Measurements from ENCODE around the gene CELA3B. TPM values are rescaled to one million over a fixed set of nuclear protein-coding genes. Genes with fewer than 3 reads are reported as not detected.

CELA3B gene
- total and polyA plus RNA-seq, 2 of the 13 experiments (the other 11 are each of a cell fraction or from before 2014, with no cell fraction given): 0.34 TPM; not detected in 1

DNA sequence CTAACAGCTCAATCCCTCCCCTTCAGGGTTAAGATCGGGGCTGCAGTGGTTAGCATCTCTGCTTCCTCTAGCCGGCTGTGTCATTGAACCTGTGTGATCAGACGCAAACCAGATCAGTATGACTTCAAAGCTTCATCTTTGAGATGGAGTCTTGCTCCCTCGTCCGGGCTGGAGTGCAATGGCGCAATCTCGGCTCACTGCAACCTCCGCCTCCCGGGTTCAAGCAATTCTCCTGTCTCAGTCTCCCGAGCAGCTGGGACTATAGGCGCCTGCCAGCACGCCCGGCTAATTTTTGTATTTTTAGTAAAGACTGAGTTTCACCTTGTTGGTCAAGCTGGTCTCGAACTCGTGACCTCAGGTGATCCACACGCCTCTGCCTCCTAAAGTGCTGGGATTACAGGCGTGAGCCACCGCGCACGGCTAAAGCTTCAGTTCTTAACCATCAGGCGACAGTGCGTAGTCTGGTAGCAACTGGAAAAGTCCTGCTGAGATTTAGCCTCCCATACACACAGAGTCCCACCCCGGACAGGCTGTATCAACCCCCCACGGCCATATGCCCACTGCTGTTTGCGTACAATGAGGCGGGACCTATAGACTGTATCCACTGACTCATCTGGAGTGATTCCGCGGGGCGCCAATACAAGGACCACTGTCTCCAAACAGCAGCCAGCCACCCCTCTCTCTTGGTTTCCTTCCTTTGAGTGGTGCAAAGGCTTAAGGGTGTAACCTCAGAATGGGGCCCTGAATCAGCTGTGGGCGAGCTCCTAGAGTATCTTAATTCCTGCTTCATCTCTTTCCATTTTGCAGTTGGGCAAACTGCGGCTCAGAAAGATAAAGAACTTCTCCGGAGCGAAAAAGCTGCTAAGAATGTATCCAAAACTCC lies 47.9 kb downstream of the CELA3B start (continued):
- no peak for TF ChIP-seq PHB2 (IDR thresholded peaks at IDR 0.05; ENCODE audit: partially characterized antibody)
- no peak; the same call in 1 of the 2 replicates for TF ChIP-seq TARDBP (CRISPR knock-in tag; IDR thresholded peaks at IDR 0.05)
- TF ChIP-seq ZNF7 (CRISPR knock-in tag; IDR thresholded peaks at IDR 0.05): no peak
- TF ChIP-seq ZFP36L2 (CRISPR knock-in tag; IDR thresholded peaks at IDR 0.05): no peak
- peak; percentile 19 for TF ChIP-seq HNRNPH1 (optimal IDR thresholded peaks at IDR 0.05; ENCODE audit: low read depth, low read length)
- TF ChIP-seq ETV5 (CRISPR knock-in tag; IDR thresholded peaks at IDR 0.05; ENCODE audit: borderline replicate concordance): no peak
- TF ChIP-seq ZFX (CRISPR knock-in tag; IDR thresholded peaks at IDR 0.05; ENCODE audit: low read depth): no peak
- TF ChIP-seq TEAD3 (CRISPR knock-in tag; optimal IDR thresholded peaks at IDR 0.05; ENCODE audit: borderline replicate concordance): peak; percentile 11
- no peak for TF ChIP-seq NCOA5 (CRISPR knock-in tag; IDR thresholded peaks at IDR 0.05)
- no peak; the same call in 1 of the 2 replicates for TF ChIP-seq ZNF777 (CRISPR knock-in tag; IDR thresholded peaks at IDR 0.05)
- no peak for TF ChIP-seq NFIC (IDR thresholded peaks at IDR 0.05; ENCODE audit: low read length)
- TF ChIP-seq SP2 (CRISPR knock-in tag; IDR thresholded peaks at IDR 0.05): no peak
- no peak for TF ChIP-seq ZNF75D (CRISPR knock-in tag; IDR thresholded peaks at IDR 0.05; ENCODE audit: borderline replicate concordance)
- TF ChIP-seq, protein P1, sequence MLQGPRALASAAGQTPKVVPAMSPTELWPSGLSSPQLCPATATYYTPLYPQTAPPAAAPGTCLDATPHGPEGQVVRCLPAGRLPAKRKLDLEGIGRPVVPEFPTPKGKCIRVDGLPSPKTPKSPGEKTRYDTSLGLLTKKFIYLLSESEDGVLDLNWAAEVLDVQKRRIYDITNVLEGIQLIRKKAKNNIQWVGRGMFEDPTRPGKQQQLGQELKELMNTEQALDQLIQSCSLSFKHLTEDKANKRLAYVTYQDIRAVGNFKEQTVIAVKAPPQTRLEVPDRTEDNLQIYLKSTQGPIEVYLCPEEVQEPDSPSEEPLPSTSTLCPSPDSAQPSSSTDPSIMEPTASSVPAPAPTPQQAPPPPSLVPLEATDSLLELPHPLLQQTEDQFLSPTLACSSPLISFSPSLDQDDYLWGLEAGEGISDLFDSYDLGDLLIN (CRISPR knock-in tag; IDR thresholded peaks at IDR 0.05; ENCODE audit: borderline replicate concordance): no peak
- TF ChIP-seq NCOA2 (CRISPR knock-in tag; IDR thresholded peaks at IDR 0.05): no peak
- TF ChIP-seq, protein P2, sequence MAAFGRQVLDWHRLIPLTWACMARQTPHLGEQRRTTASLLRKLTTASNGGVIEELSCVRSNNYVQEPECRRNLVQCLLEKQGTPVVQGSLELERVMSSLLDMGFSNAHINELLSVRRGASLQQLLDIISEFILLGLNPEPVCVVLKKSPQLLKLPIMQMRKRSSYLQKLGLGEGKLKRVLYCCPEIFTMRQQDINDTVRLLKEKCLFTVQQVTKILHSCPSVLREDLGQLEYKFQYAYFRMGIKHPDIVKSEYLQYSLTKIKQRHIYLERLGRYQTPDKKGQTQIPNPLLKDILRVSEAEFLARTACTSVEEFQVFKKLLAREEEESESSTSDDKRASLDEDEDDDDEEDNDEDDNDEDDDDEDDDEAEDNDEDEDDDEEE (CRISPR knock-in tag; IDR thresholded peaks at IDR 0.05): no peak
- TF ChIP-seq KAT2B (IDR thresholded peaks at IDR 0.05; ENCODE audit: borderline replicate concordance, low read depth, low read length): no peak
- peak; percentile 51 for TF ChIP-seq CTCF (CRISPR knock-in tag; IDR thresholded peaks at IDR 0.05)
- TF ChIP-seq HOXA7 (CRISPR knock-in tag; IDR thresholded peaks at IDR 0.05): no peak
- TF ChIP-seq, protein P3, sequence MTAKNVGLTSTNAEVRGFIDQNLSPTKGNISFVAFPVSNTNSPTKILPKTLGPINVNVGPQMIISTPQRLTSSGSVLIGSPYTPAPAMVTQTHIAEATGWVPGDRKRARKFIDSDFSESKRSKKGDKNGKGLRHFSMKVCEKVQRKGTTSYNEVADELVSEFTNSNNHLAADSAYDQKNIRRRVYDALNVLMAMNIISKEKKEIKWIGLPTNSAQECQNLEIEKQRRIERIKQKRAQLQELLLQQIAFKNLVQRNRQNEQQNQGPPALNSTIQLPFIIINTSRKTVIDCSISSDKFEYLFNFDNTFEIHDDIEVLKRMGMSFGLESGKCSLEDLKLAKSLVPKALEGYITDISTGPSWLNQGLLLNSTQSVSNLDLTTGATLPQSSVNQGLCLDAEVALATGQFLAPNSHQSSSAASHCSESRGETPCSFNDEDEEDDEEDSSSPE (CRISPR knock-in tag; IDR thresholded peaks at IDR 0.05): no peak
- TF ChIP-seq, protein P4, sequence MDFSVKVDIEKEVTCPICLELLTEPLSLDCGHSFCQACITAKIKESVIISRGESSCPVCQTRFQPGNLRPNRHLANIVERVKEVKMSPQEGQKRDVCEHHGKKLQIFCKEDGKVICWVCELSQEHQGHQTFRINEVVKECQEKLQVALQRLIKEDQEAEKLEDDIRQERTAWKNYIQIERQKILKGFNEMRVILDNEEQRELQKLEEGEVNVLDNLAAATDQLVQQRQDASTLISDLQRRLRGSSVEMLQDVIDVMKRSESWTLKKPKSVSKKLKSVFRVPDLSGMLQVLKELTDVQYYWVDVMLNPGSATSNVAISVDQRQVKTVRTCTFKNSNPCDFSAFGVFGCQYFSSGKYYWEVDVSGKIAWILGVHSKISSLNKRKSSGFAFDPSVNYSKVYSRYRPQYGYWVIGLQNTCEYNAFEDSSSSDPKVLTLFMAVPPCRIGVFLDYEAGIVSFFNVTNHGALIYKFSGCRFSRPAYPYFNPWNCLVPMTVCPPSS (IDR thresholded peaks at IDR 0.05): no peak
- no peak for TF ChIP-seq ZNF564 (CRISPR knock-in tag; IDR thresholded peaks at IDR 0.05)
- TF ChIP-seq THAP11 (CRISPR knock-in tag; IDR thresholded peaks at IDR 0.05): no peak
- TF ChIP-seq ZIK1 (CRISPR knock-in tag; IDR thresholded peaks at IDR 0.05; ENCODE audit: borderline replicate concordance, low read depth): no peak
- no peak for TF ChIP-seq ZNF674 (CRISPR knock-in tag; IDR thresholded peaks at IDR 0.05; ENCODE audit: low read depth)
- no peak for TF ChIP-seq ERF (CRISPR knock-in tag; IDR thresholded peaks at IDR 0.05)

Data from HepG2 (cell line).